Measurements from ENCODE around the gene SMG1. TPM values are rescaled to one million over a fixed set of nuclear protein-coding genes. Genes with fewer than 3 reads are reported as not detected.

The SMG1 gene
- total and polyA plus RNA-seq, 2 of the 13 experiments (the other 11 are each of a cell fraction or from before 2014, with no cell fraction given) = 48.7 to 53.7 TPM

- TF ChIP-seq, protein P1, sequence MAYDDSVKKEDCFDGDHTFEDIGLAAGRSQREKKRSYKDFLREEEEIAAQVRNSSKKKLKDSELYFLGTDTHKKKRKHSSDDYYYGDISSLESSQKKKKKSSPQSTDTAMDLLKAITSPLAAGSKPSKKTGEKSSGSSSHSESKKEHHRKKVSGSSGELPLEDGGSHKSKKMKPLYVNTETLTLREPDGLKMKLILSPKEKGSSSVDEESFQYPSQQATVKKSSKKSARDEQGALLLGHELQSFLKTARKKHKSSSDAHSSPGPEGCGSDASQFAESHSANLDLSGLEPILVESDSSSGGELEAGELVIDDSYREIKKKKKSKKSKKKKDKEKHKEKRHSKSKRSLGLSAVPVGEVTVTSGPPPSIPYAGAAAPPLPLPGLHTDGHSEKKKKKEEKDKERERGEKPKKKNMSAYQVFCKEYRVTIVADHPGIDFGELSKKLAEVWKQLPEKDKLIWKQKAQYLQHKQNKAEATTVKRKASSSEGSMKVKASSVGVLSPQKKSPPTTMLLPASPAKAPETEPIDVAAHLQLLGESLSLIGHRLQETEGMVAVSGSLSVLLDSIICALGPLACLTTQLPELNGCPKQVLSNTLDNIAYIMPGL (CRISPR knock-in tag; IDR thresholded peaks at IDR 0.05; ENCODE audit: borderline replicate concordance in 1 of 2, low read depth in 1 of 2) = 0 out of 4 replicates have a peak, but pooled peaks of 1 of the 2 experiments have one; percentile 50
- TF ChIP-seq POGZ (CRISPR knock-in tag; IDR thresholded peaks at IDR 0.05) = peak; percentile 56; the same call in 1 of the 2 replicates
- TF ChIP-seq TAF1 (CRISPR knock-in tag; IDR thresholded peaks at IDR 0.05) = peak; percentile 59; the same call in 1 of the 2 replicates
- 0 out of 2 replicates have a peak, but pooled peaks have one; percentile 8 for TF ChIP-seq ZNF614 (CRISPR knock-in tag; IDR thresholded peaks at IDR 0.05; ENCODE audit: borderline replicate concordance)
- TF ChIP-seq SNAI1 (CRISPR knock-in tag; IDR thresholded peaks at IDR 0.05; ENCODE audit: borderline replicate concordance) = 0 out of 2 replicates have a peak, but pooled peaks have one; percentile 64
- 0 out of 2 replicates have a peak, but pooled peaks have one; percentile 35 for TF ChIP-seq ZNF256 (CRISPR knock-in tag; conservative IDR thresholded peaks at IDR 0.05)
- peak; percentile 8; the same call in 1 of the 2 replicates for TF ChIP-seq KAT7 (CRISPR knock-in tag; IDR thresholded peaks at IDR 0.05; ENCODE audit: borderline replicate concordance)
- TF ChIP-seq POLR2G (IDR thresholded peaks at IDR 0.05; ENCODE audit: low read depth, low read length) = peak; percentile 85
- 0 out of 2 replicates have a peak, but pooled peaks have one; percentile 9 for TF ChIP-seq TFDP2 (CRISPR knock-in tag; IDR thresholded peaks at IDR 0.05)
- TF ChIP-seq PHF20 (CRISPR knock-in tag; IDR thresholded peaks at IDR 0.05) = peak; percentile 41; the same call in 1 of the 2 replicates
- TF ChIP-seq, protein P2, sequence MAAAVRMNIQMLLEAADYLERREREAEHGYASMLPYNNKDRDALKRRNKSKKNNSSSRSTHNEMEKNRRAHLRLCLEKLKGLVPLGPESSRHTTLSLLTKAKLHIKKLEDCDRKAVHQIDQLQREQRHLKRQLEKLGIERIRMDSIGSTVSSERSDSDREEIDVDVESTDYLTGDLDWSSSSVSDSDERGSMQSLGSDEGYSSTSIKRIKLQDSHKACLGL (CRISPR knock-in tag; IDR thresholded peaks at IDR 0.05) = peak; percentile 31; the same call in 1 of the 2 replicates
- 0 out of 2 replicates have a peak, but pooled peaks have one; percentile 36 for TF ChIP-seq ARNTL (CRISPR knock-in tag; IDR thresholded peaks at IDR 0.05)
- peak; percentile 38; the same call in 1 of the 2 replicates for TF ChIP-seq SALL1 (CRISPR knock-in tag; IDR thresholded peaks at IDR 0.05)
- TF ChIP-seq ZBTB38 (CRISPR knock-in tag; IDR thresholded peaks at IDR 0.05) = peak; percentile 36; the same call in 1 of the 2 replicates
- 0 out of 2 replicates have a peak, but pooled peaks have one; percentile 23 for TF ChIP-seq ZNF710 (CRISPR knock-in tag; IDR thresholded peaks at IDR 0.05; ENCODE audit: borderline replicate concordance)
- TF ChIP-seq, protein P3, sequence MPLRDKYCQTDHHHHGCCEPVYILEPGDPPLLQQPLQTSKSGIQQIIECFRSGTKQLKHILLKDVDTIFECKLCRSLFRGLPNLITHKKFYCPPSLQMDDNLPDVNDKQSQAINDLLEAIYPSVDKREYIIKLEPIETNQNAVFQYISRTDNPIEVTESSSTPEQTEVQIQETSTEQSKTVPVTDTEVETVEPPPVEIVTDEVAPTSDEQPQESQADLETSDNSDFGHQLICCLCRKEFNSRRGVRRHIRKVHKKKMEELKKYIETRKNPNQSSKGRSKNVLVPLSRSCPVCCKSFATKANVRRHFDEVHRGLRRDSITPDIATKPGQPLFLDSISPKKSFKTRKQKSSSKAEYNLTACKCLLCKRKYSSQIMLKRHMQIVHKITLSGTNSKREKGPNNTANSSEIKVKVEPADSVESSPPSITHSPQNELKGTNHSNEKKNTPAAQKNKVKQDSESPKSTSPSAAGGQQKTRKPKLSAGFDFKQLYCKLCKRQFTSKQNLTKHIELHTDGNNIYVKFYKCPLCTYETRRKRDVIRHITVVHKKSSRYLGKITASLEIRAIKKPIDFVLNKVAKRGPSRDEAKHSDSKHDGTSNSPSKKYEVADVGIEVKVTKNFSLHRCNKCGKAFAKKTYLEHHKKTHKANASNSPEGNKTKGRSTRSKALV (CRISPR knock-in tag; IDR thresholded peaks at IDR 0.05) = 0 out of 2 replicates have a peak, but pooled peaks have one; percentile 36
- 0 out of 2 replicates have a peak, but pooled peaks have one; percentile 65 for TF ChIP-seq ZNF446 (CRISPR knock-in tag; IDR thresholded peaks at IDR 0.05)
- TF ChIP-seq YY1 (IDR thresholded peaks at IDR 0.05; ENCODE audit: insufficient read depth, insufficient replicate concordance, low read depth, low read length) = peak; percentile 56
- peak; percentile 37; the same call in 1 of the 2 replicates for TF ChIP-seq ZFY (CRISPR knock-in tag; IDR thresholded peaks at IDR 0.05)
- TF ChIP-seq HOXA3 (CRISPR knock-in tag; IDR thresholded peaks at IDR 0.05) = peak; percentile 54
Measured at GRCh38 chr16:18955874-18956580, 29.8 kb upstream of the SMG1 start (continued).
